Panc1 (cell line): Measurements from ENCODE around the gene GPALPP1. TPM values are rescaled to one million over a fixed set of nuclear protein-coding genes. Genes with fewer than 3 reads are reported as not detected.
"Not testable (repeated sequence)": the region's sequence is repeated elsewhere in the genome, so short reads cannot be mapped to it uniquely, and the experiment has no call there.

Experiments
- ATAC-seq: fragments of 200-7000 bp; cut with Tn5 transposase; 2 replicates; pipeline ENCODE4 v1.9.1; 2020; ENCODE audit warnings: mild to moderate bottlenecking, moderate library complexity
- BruUV-seq: library from RNA; stranded (reverse); fragments of 400-500 nt; replicated peaks from 2 replicates; lab custom pipeline; 2021; lab: Mats Ljungman, UMichigan
- CTCF ChIA-PET: fragments of 300-600 bp; sonication (Branson Sonifier 250); formaldehyde crosslinking; loops from one replicate; lab custom pipeline; 2022; ENCODE audit warnings: antibody characterized with exemption; lab: Charles Lee
- POLR2A ChIA-PET: fragments of 300-600 bp; sonication (Branson Sonifier 250); formaldehyde crosslinking; loops from one replicate; lab custom pipeline; 2022; ENCODE audit warnings: antibody characterized with exemption; lab: Charles Lee
- DNase-seq: peaks from one replicate; pipeline ENCODE4 v3.0.0-alpha.2; 2010; ENCODE audit warnings: low read depth, low spot score
- H3K27ac ChIP-seq: 2 replicates; pipeline ENCODE4 v1.5.1; 2011; ENCODE audit warnings: mild to moderate bottlenecking, low read length, inconsistent platforms
- H3K27me3 ChIP-seq: fragments of 200-500 bp; sonication (Bioruptor generic); 2 replicates; pipeline ENCODE4 v1.6.0; 2014; ENCODE audit warnings: low read length, inconsistent platforms; ENCODE audit not compliant: control insufficient read depth, insufficient read depth
- H3K36me3 ChIP-seq: fragments of 200-500 bp; sonication (Bioruptor generic); 2 replicates; pipeline ENCODE4 v1.5.1; 2014; ENCODE audit warnings: inconsistent platforms, mild to moderate bottlenecking, low read length, moderate library complexity; ENCODE audit not compliant: control insufficient read depth, insufficient read depth
- H3K4me1 ChIP-seq: 2 replicates; pipeline ENCODE4 v1.5.1; 2011; ENCODE audit warnings: inconsistent platforms, mild to moderate bottlenecking, low read length, moderate library complexity; ENCODE audit not compliant: control insufficient read depth, insufficient read depth
- H3K4me3 ChIP-seq, 2 experiments: 2 replicates each; pipeline ENCODE4 v1.5.1; 2011 to 2012; ENCODE audit warnings: low read depth in 2 of 2, low read length in 2 of 2, mild to moderate bottlenecking in 2 of 2, inconsistent platforms in 1 of 2, moderate library complexity in 1 of 2
- H3K9me3 ChIP-seq: fragments of 200-500 bp; sonication (Bioruptor generic); 2 replicates; pipeline ENCODE4 v1.5.1; 2014; ENCODE audit warnings: low read depth, mild to moderate bottlenecking, inconsistent platforms, low read length, moderate library complexity; ENCODE audit not compliant: control insufficient read depth, insufficient read depth
- CTCF ChIP-seq: fragments of 450-650 bp; IDR thresholded peaks from 2 replicates; pipeline ENCODE4 v1.5.1; 2017; ENCODE audit warnings: mild to moderate bottlenecking
- POLR2AphosphoS5 ChIP-seq: IDR thresholded peaks from 2 replicates; pipeline ENCODE4 v1.6.1; 2012; ENCODE audit warnings: mild to moderate bottlenecking, low read depth, low read length, moderate library complexity
- REST ChIP-seq, 2 experiments: IDR thresholded peaks; 2 replicates each; pipeline ENCODE4 v1.6.1; 2011 to 2012; ENCODE audit warnings: low read depth in 2 of 2, control low read depth in 1 of 2, low read length in 1 of 2, mild to moderate bottlenecking in 1 of 2, moderate library complexity in 1 of 2; ENCODE audit not compliant: insufficient read depth in 1 of 2
- SIN3A ChIP-seq: IDR thresholded peaks from 2 replicates; pipeline ENCODE4 v1.6.1; 2012; ENCODE audit warnings: low read depth, mild to moderate bottlenecking, low read length, moderate library complexity, borderline replicate concordance; ENCODE audit not compliant: insufficient read depth
- TCF7L2 ChIP-seq: IDR thresholded peaks from 2 replicates; pipeline ENCODE4 v1.6.1; 2011; ENCODE audit warnings: mild to moderate bottlenecking, low read depth, low read length, inconsistent platforms
- in situ Hi-C: cut with HindIII; loops from 2 replicates; pipeline ENCODE4 v1.10.0; 2016; ENCODE audit warnings: low sequenced_read_pairs, low pct_unique_long_range_greater_than_20kb
- intact Hi-C: fragments of 100-400 bp; cut with micrococcal nuclease; formaldehyde crosslinking; loops from one replicate; pipeline ENCODE4 v1.10.0; 2022; ENCODE audit not compliant: unreplicated experiment
- total RNA-seq: library from RNA; stranded (reverse); gene quantifications from one replicate; pipeline ENCODE4 v1.2.1, GENCODE V29; 2021; ENCODE audit not compliant: unreplicated experiment

The GPALPP1 gene
- total RNA-seq, 1 experiment from 2014 or later: 13.5 TPM

- no peak for ATAC-seq
- H3K27me3 ChIP-seq: no peaks in the 10 kb centered on the region
- DNase-seq: no peak
- ChIA-PET CTCF (no interaction called here), POLR2A (no interaction called here)
- in situ Hi-C loops: no loop called here
- H3K36me3 ChIP-seq: no peaks in the 10 kb centered on the region
- H3K4me1 ChIP-seq: peaks cover 10% of the 10 kb centered on the region; the same call in 1 of the 2 replicates
- intact Hi-C loops: no loop called here
- H3K4me3 ChIP-seq: no peak overlapping the region
- H3K9me3 ChIP-seq: no peaks in the 10 kb centered on the region
- BruUV-seq: no TSS peak
- TF ChIP-seq TCF7L2: no peak
- TF ChIP-seq SIN3A: no peak
- TF ChIP-seq REST (IDR thresholded peaks at IDR 0.05; ENCODE audit: insufficient read depth in 1 of 2, low read depth in 2 of 2, low read length in 1 of 2): no peak
- TF ChIP-seq CTCF: no peak
- no peak for TF ChIP-seq POLR2AphosphoS5
- no peak overlapping the region for H3K27ac ChIP-seq
These were observed 70.7 kb downstream of the GPALPP1 start for GRCh38 chr13:45060062-45060461.

DNA sequence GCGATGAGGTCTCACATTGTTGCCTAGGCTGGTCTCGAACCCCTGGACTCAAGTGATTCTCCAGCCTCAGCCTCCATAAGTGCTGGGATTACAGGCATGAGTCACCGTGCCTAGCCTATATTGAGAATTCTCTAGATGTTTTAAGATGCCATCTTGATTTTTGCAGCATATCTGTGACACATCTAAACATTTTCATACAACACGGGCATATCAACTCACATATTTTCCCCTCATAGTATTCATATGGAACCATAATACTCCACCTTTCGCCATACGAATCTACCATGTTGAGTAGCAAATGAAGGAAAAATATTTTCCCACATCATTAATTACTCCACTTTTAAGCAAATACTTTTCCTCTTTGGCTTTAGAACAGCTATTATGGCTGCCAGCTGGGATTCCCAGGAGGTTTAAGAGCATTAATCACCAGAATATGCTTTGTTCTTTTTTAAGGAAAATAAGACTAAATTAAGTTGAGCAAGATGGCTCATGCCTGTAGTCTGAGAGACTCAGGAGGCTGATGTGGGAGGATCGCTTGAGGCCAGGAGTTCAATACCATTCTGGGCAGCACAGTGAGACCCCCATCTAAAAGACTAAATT, 74.0 kb downstream of the GPALPP1 start:
- in situ Hi-C loops (no loop called here), intact Hi-C loops (no loop called here)
- Histone ChIP-seq H3K4me3 (no peak overlapping the region), H3K9me3 (no peaks in the 10 kb centered on the region), H3K4me1 (no peaks in the 10 kb centered on the region), H3K27me3 (no peaks in the 10 kb centered on the region), H3K36me3 (no peaks in the 10 kb centered on the region), H3K27ac (no peak overlapping the region)
- DNase-seq (no peak), ATAC-seq (no peak)
- BruUV-seq: no TSS peak
- ChIA-PET CTCF (no interaction called here), POLR2A (no interaction called here)
- no peak for TF ChIP-seq SIN3A

- H3K27me3 ChIP-seq, H3K9me3 ChIP-seq, intact Hi-C loops, CTCF ChIA-PET, ATAC-seq, H3K36me3 ChIP-seq, BruUV-seq, H3K27ac ChIP-seq, POLR2A ChIA-PET, DNase-seq, H3K4me3 ChIP-seq, in situ Hi-C loops, H3K4me1 ChIP-seq: not testable (repeated sequence)
These were observed 74.6 kb downstream of the GPALPP1 start for GRCh38 chr13:45063889-45064288.
